OCI-LY7 (cell line): ENCODE data around the gene NAT9. TPM values are rescaled to one million over a fixed set of nuclear protein-coding genes. Genes with fewer than 3 reads are reported as not detected.

ENCODE experiments used
- BruUV-seq: library from RNA; stranded (reverse); fragments of 400-500 nt; replicated peaks from 2 replicates; lab custom pipeline; 2021; lab: Mats Ljungman, UMichigan
- CTCF ChIA-PET: fragments of 300-600 bp; sonication (Branson Sonifier 250); formaldehyde crosslinking; loops from one replicate; lab custom pipeline; 2022; ENCODE audit warnings: antibody characterized with exemption; ENCODE audit not compliant: unreplicated experiment; lab: Charles Lee
- POLR2A ChIA-PET: fragments of 300-600 bp; sonication (Branson Sonifier 250); formaldehyde crosslinking; loops from one replicate; lab custom pipeline; 2022; ENCODE audit warnings: antibody characterized with exemption; lab: Charles Lee
- DNase-seq: peaks from one replicate; pipeline ENCODE4 v3.0.0-alpha.2; 2015; ENCODE audit warnings: low spot score
- H2AFZ ChIP-seq: fragments of 200-600 bp; sonication (generic), shearing (Covaris generic); 2 replicates; pipeline ENCODE4 v1.6.1; 2014; ENCODE audit warnings: mild to moderate bottlenecking, antibody characterized with exemption, low read length, moderate library complexity
- H3K27ac ChIP-seq: fragments of 200-600 bp; sonication (generic); 2 replicates; pipeline ENCODE4 v1.5.1; 2014; ENCODE audit warnings: mixed run types, low read depth, mild to moderate bottlenecking, moderate library complexity, low read length, inconsistent platforms; ENCODE audit not compliant: poor library complexity, severe bottlenecking
- H3K36me3 ChIP-seq: fragments of 200-600 bp; sonication (generic); 2 replicates; pipeline ENCODE4 v1.6.1; 2014; ENCODE audit warnings: mild to moderate bottlenecking, antibody characterized with exemption, low read length, moderate library complexity, mixed read lengths; ENCODE audit not compliant: insufficient read depth
- H3K4me1 ChIP-seq: fragments of 200-600 bp; sonication (generic); 2 replicates; pipeline ENCODE4 v1.5.1; 2014; ENCODE audit warnings: mild to moderate bottlenecking, low read length; ENCODE audit not compliant: insufficient read depth, poor library complexity, severe bottlenecking
- H3K4me2 ChIP-seq: fragments of 200-600 bp; sonication (generic); 2 replicates; pipeline ENCODE4 v1.6.1; 2014; ENCODE audit warnings: mild to moderate bottlenecking, low read length
- H3K4me3 ChIP-seq: fragments of 200-600 bp; sonication (generic); 2 replicates; pipeline ENCODE4 v1.5.1; 2014; ENCODE audit warnings: mild to moderate bottlenecking, low read depth, low read length; ENCODE audit not compliant: poor library complexity, severe bottlenecking
- H3K79me2 ChIP-seq: fragments of 200-600 bp; sonication (generic); 2 replicates; pipeline ENCODE4 v1.6.1; 2016; ENCODE audit warnings: low read depth, mild to moderate bottlenecking, low read length, moderate library complexity, mixed read lengths; ENCODE audit not compliant: insufficient read depth
- H3K9me2 ChIP-seq: fragments of 200-600 bp; sonication (generic); 2 replicates; pipeline ENCODE4 v1.6.1; 2016; ENCODE audit warnings: mild to moderate bottlenecking, low read length, mixed read lengths; ENCODE audit not compliant: insufficient read depth
- H3K9me3 ChIP-seq: fragments of 200-600 bp; sonication (generic); 2 replicates; pipeline ENCODE4 v1.6.1; 2014; ENCODE audit warnings: mild to moderate bottlenecking, mixed run types, low read length, mixed read lengths
- H4K20me1 ChIP-seq: fragments of 200-600 bp; sonication (generic); 2 replicates; pipeline ENCODE4 v1.6.1; 2014; ENCODE audit warnings: mild to moderate bottlenecking, antibody characterized with exemption, low read length, moderate library complexity, mixed read lengths; ENCODE audit not compliant: insufficient read depth
- EZH2phosphoT487 ChIP-seq: fragments of 200-600 bp; sonication (generic); IDR thresholded peaks from 2 replicates; pipeline ENCODE4 v1.6.1; 2018; ENCODE audit warnings: low read depth, borderline replicate concordance, mild to moderate bottlenecking, mixed run types, antibody characterized with exemption, low read length, moderate library complexity, mixed read lengths
- intact Hi-C: fragments of 100-400 bp; cut with micrococcal nuclease; formaldehyde crosslinking; loops from one replicate; pipeline ENCODE4 v1.10.0; 2022; ENCODE audit not compliant: unreplicated experiment
- total RNA-seq, 2 experiments: library from RNA; depleted of rRNA in 1 of 2; stranded (reverse); fragments of >200 nt in 1 of 2; shearing (Covaris generic) in 1 of 2; gene quantifications; 2 replicates each; pipeline ENCODE4 v1.2.3, GENCODE V29; 2014 to 2022
- TF ChIP-seq, protein P1 (sequence below): fragments of 200-600 bp; sonication (generic); conservative IDR thresholded peaks from 2 replicates; pipeline ENCODE4 v1.5.1; 2014; ENCODE audit warnings: mild to moderate bottlenecking, antibody characterized with exemption, low read length, moderate library complexity, mixed read lengths

NAT9 gene
- total RNA-seq, 2 experiments from 2014 or later, result 77.2 to 87.9 TPM

DNA sequence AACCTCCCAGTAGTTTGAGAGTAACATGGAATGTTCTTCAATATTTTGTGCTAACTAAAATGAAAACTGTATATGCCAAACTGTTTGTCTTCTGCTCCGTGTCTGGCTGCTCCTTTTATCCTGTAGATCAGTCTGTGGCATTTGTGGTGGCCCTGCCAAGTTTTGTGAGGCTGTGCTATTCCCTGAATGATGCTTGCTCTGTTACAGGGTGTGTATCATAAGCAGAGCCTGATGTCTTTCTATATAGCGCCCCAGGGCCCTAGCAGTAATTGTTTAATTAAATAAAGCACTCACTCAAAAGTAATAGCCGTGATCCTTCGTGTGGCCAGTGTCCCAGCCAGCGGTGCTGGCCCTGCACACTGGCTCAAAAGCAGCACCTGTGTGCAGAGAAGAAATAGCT lies 27.8 kb upstream of the NAT9 start:
- no peaks in the 10 kb centered on the region for H3K36me3 ChIP-seq

DNA sequence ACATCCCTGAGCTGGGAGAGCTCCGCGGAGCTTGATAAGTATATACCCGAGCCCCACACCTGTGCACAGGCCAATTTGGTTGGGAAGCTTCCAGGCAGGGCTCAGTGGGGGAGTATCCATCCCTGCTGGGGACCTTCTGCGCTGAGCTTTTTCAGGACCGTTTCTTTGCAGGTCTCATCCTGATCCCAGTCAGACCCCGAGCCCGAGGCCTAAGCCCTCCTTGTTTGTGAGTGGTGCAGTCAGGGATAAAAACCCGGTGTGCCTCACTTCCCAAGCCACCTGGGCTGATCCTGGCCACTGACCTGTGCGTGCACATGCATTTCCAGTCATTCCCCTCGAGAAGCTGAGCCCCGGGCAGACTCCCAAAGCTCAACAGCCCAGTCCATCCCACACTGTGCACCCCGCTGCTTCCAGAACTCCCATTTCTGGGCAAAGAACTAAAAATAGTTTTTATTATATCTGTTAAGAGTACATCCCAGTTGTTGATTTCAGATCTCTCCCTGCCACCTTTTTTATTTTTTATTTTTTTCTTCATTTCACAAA lies 27.3 kb upstream of the NAT9 start:
- Histone ChIP-seq H3K27ac (no peak overlapping the region), H3K4me2 (no peak overlapping the region), H3K9me2 (no peaks in the 10 kb centered on the region), H4K20me1 (no peaks in the 10 kb centered on the region), H3K9me3 (no peaks in the 10 kb centered on the region), H3K79me2 (no peaks in the 10 kb centered on the region), H3K4me1 (no peaks in the 10 kb centered on the region), H2AFZ (no peak overlapping the region), H3K4me3 (no peak overlapping the region), H3K36me3 (no peaks in the 10 kb centered on the region)
- BruUV-seq, result no TSS peak
- DNase-seq, result no peak
- intact Hi-C loops, result no loop called here
- POLR2A ChIA-PET, result no interaction called here
- CTCF ChIA-PET, result interaction anchor here (0.6 kb wide), 1 partner anchor 9 kb away, joined by 3 read pairs; no protein-coding TSS in a partner anchor
- no peak for TF ChIP-seq EZH2phosphoT487
- TF ChIP-seq, protein P1, sequence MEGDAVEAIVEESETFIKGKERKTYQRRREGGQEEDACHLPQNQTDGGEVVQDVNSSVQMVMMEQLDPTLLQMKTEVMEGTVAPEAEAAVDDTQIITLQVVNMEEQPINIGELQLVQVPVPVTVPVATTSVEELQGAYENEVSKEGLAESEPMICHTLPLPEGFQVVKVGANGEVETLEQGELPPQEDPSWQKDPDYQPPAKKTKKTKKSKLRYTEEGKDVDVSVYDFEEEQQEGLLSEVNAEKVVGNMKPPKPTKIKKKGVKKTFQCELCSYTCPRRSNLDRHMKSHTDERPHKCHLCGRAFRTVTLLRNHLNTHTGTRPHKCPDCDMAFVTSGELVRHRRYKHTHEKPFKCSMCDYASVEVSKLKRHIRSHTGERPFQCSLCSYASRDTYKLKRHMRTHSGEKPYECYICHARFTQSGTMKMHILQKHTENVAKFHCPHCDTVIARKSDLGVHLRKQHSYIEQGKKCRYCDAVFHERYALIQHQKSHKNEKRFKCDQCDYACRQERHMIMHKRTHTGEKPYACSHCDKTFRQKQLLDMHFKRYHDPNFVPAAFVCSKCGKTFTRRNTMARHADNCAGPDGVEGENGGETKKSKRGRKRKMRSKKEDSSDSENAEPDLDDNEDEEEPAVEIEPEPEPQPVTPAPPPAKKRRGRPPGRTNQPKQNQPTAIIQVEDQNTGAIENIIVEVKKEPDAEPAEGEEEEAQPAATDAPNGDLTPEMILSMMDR, result no peak

More for the DNA sequence above, 27.8 kb upstream of the NAT9 start:
- no TSS peak for BruUV-seq
- no peak for TF ChIP-seq EZH2phosphoT487
- TF ChIP-seq, protein P1, result no peak
- H3K4me2 ChIP-seq, result no peak overlapping the region
- no peaks in the 10 kb centered on the region for H3K4me1 ChIP-seq
- DNase-seq, result no peak
- H3K9me2 ChIP-seq, result no peaks in the 10 kb centered on the region
- no peaks in the 10 kb centered on the region for H3K79me2 ChIP-seq
- no peaks in the 10 kb centered on the region for H3K9me3 ChIP-seq
- no peak overlapping the region for H2AFZ ChIP-seq
- H4K20me1 ChIP-seq, result no peaks in the 10 kb centered on the region
- ChIA-PET CTCF (no interaction called here), POLR2A (no interaction called here)
- no peak overlapping the region for H3K27ac ChIP-seq
- H3K4me3 ChIP-seq, result no peak overlapping the region
- intact Hi-C loops, result no loop called here

DNA sequence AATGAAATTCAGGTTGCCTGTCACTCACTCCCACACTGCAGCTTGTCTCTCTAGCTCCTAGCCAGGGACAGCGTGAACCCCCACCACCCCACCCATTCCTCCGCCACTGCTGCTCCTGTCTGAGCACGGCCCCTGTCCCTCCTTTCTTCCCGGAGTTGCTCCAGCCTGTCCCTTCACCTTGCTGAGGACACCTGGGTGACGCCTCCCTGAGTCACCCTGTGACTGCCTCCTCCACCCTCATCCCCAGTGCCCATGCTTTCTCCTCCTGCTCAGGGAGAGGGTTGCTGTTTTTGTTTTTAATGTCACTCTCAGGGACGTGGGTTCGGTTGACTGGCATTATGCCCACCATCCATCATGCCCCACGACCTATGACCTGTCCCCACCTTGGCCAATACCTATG lies 25.8 kb upstream of the NAT9 start:
- intact Hi-C loops, result no loop called here
- BruUV-seq, result no TSS peak
- H3K9me3 ChIP-seq, result no peaks in the 10 kb centered on the region
- no peaks in the 10 kb centered on the region for H4K20me1 ChIP-seq
- CTCF ChIA-PET, result no interaction called here
- H3K4me2 ChIP-seq, result no peak overlapping the region
- POLR2A ChIA-PET, result no interaction called here
- no peaks in the 10 kb centered on the region for H3K4me1 ChIP-seq
- no peaks in the 10 kb centered on the region for H3K9me2 ChIP-seq
- H3K27ac ChIP-seq, result no peak overlapping the region
- H2AFZ ChIP-seq, result no peak overlapping the region
- H3K79me2 ChIP-seq, result no peaks in the 10 kb centered on the region
- TF ChIP-seq EZH2phosphoT487, result no peak
- TF ChIP-seq, protein P1, result no peak
- no peak for DNase-seq
- H3K36me3 ChIP-seq, result no peaks in the 10 kb centered on the region
- H3K4me3 ChIP-seq, result no peak overlapping the region
